Midbrain (tissue), 1 donor: ENCODE measurements around the gene SMCHD1.
"Not testable (repeated sequence)": the region's sequence is repeated elsewhere in the genome, so short reads cannot be mapped to it uniquely, and the experiment has no call there.

Experiments used
- DNase-seq: peaks from one replicate; lab custom pipeline; 2025; lab: John Stamatoyannopoulos, UW

The SMCHD1 gene

GRCh38 chr18:2852460-2852859 is 196.9 kb downstream of the SMCHD1 start:
- DNase-seq, result not testable (repeated sequence)

DNA sequence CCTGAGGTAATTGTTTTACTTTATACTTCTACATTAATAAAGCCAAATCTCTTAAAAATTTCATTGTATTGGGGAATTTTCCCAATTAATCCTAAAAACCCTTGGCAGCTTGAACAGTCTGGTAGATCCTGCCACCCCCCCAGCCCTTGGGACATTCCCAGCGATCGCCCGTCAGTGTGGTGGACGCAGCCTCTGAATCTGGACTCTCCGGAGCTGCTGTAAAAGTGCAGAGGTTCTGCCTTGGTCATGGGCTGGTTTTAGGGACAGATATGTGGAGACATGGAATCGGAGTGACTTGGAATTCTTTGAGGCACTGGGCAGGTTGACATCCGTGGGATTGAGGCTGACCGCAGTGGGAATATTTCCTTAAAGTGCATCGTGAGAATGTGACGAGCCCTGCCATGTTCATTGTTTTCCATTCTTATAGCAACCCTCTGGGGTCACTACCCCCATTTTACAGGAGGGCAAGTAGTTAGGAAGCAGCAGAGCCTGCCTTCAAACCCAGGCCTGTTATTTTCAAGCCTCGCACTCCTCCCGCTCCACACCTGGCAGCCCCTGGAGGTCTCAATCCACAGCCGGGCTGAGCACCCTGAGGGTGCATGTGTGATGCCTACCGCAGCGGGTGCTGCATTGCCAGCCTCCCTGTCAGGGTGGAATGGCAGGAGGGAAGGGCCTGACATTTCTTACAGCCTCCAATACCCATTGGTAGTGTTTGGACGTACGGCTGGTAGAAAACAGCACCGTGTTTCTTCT is 197.8 kb downstream of the SMCHD1 start:
- no peak for DNase-seq

DNA sequence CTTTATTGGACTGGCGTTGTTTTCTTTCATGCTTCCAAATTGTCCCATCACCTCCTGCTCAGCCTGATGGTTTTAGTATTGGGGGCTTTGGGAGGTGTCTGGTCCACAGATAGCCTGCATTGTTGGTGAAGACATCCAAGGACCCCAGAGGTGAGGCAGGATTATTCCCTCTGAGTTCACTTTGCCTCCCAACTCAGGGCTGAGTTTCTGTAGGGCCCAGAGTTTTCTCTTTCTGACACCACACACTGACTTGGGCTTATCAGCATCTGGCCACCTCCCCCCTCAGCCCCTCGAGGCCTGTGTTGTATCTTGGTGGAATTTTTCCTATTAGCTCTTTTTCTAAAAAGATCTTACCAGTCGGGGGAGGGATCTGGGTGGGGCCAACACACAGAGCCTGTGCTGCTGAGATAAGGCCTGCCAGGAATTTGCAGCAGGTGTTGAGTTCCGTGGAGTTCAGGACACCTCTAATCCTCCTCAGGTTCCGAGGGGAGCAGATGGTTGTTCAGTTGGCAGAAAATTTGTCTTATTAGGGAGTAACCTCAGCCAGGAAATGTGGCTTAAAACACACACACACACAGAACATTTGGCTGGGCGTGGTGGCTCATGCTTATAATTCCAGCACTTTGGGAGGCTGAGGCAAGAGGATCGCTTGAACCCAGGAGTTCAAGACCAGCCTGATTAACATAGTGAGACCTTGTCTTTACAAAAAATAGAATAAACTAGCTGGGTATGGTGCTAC is 198.6 kb downstream of the SMCHD1 start:
- no peak for DNase-seq
